ENCODE results near the gene SORBS2. TPM values are rescaled to one million over a fixed set of nuclear protein-coding genes. Genes with fewer than 3 reads are reported as not detected.

The SORBS2 gene
- total RNA-seq, 1 donor from 2014 or later, result 20.0 TPM

- no peak overlapping the region for H3K27ac Mint-ChIP-seq (ENCODE audit: unreplicated experiment)
- no peak for DNase-seq (ENCODE audit: low spot score)
- no peaks in the 10 kb centered on the region for H3K36me3 Mint-ChIP-seq (ENCODE audit: low read depth, unreplicated experiment)
- H3K4me1 Mint-ChIP-seq (ENCODE audit: unreplicated experiment), result no peaks in the 10 kb centered on the region
- no peak overlapping the region for H3K4me3 Mint-ChIP-seq (ENCODE audit: unreplicated experiment)
- H3K27me3 Mint-ChIP-seq (ENCODE audit: unreplicated experiment), result peaks cover under 1% of the 10 kb centered on the region
- TF ChIP-seq CTCF (IDR thresholded peaks at IDR 0.05; ENCODE audit: unreplicated experiment), result no peak
- no peaks in the 10 kb centered on the region for H3K9me3 Mint-ChIP-seq (ENCODE audit: unreplicated experiment)
Observed at GRCh38 chr4:185682236-185682635, 129.8 kb downstream of the SORBS2 start.

- no peak overlapping the region for H3K27ac Mint-ChIP-seq (ENCODE audit: unreplicated experiment)
- H3K36me3 Mint-ChIP-seq (ENCODE audit: low read depth, unreplicated experiment), result no peaks in the 10 kb centered on the region
- TF ChIP-seq CTCF (IDR thresholded peaks at IDR 0.05; ENCODE audit: unreplicated experiment), result no peak
- no peak overlapping the region for H3K4me3 Mint-ChIP-seq (ENCODE audit: unreplicated experiment)
- peaks cover 2% of the 10 kb centered on the region for H3K27me3 Mint-ChIP-seq (ENCODE audit: unreplicated experiment)
- H3K9me3 Mint-ChIP-seq (ENCODE audit: unreplicated experiment), result no peaks in the 10 kb centered on the region
- no peaks in the 10 kb centered on the region for H3K4me1 Mint-ChIP-seq (ENCODE audit: unreplicated experiment)
- DNase-seq (ENCODE audit: low spot score), result no peak
Observed at GRCh38 chr4:185681604-185682003, 130.4 kb downstream of the SORBS2 start.

GRCh38 chr4:185680617-185681016, 131.4 kb downstream of the SORBS2 start:
- peaks cover 2% of the 10 kb centered on the region for H3K27me3 Mint-ChIP-seq (ENCODE audit: unreplicated experiment)
- TF ChIP-seq CTCF (IDR thresholded peaks at IDR 0.05; ENCODE audit: unreplicated experiment), result no peak
- H3K27ac Mint-ChIP-seq (ENCODE audit: unreplicated experiment), result no peak overlapping the region
- no peak overlapping the region for H3K4me3 Mint-ChIP-seq (ENCODE audit: unreplicated experiment)
- DNase-seq (ENCODE audit: low spot score), result no peak
- H3K36me3 Mint-ChIP-seq (ENCODE audit: low read depth, unreplicated experiment), result no peaks in the 10 kb centered on the region
- no peaks in the 10 kb centered on the region for H3K9me3 Mint-ChIP-seq (ENCODE audit: unreplicated experiment)
- no peaks in the 10 kb centered on the region for H3K4me1 Mint-ChIP-seq (ENCODE audit: unreplicated experiment)

GRCh38 chr4:185679523-185679922, 132.5 kb downstream of the SORBS2 start:
- H3K27ac Mint-ChIP-seq (ENCODE audit: unreplicated experiment), result no peak overlapping the region
- H3K9me3 Mint-ChIP-seq (ENCODE audit: unreplicated experiment), result no peaks in the 10 kb centered on the region
- H3K4me3 Mint-ChIP-seq (ENCODE audit: unreplicated experiment), result no peak overlapping the region
- H3K4me1 Mint-ChIP-seq (ENCODE audit: unreplicated experiment), result peaks cover under 1% of the 10 kb centered on the region
- H3K27me3 Mint-ChIP-seq (ENCODE audit: unreplicated experiment), result peaks cover 2% of the 10 kb centered on the region
- DNase-seq (ENCODE audit: low spot score), result no peak
- TF ChIP-seq CTCF (IDR thresholded peaks at IDR 0.05; ENCODE audit: unreplicated experiment), result no peak
- no peaks in the 10 kb centered on the region for H3K36me3 Mint-ChIP-seq (ENCODE audit: low read depth, unreplicated experiment)

- TF ChIP-seq CTCF (IDR thresholded peaks at IDR 0.05; ENCODE audit: unreplicated experiment), result no peak
- DNase-seq (ENCODE audit: low spot score), result no peak
- H3K9me3 Mint-ChIP-seq (ENCODE audit: unreplicated experiment), result no peaks in the 10 kb centered on the region
- H3K4me3 Mint-ChIP-seq (ENCODE audit: unreplicated experiment), result no peak overlapping the region
- H3K27me3 Mint-ChIP-seq (ENCODE audit: unreplicated experiment), result peaks cover 2% of the 10 kb centered on the region
- H3K4me1 Mint-ChIP-seq (ENCODE audit: unreplicated experiment), result peaks cover 4% of the 10 kb centered on the region
- no peaks in the 10 kb centered on the region for H3K36me3 Mint-ChIP-seq (ENCODE audit: low read depth, unreplicated experiment)
- H3K27ac Mint-ChIP-seq (ENCODE audit: unreplicated experiment), result no peak overlapping the region
Observed at GRCh38 chr4:185677637-185678314, 134.2 kb downstream of the SORBS2 start.

Data from endothelial cell (in vitro differentiated cells).